WI38 (cell line): Measurements from ENCODE around the gene PMPCA.

Experiments used
- H3K4me3 ChIP-seq: 2 replicates; pipeline ENCODE4 v1.5.1; 2011; ENCODE audit warnings: low read depth, mild to moderate bottlenecking, control low read depth, low read length
- TF ChIP-seq, protein P1 (sequence below): IDR thresholded peaks from 2 replicates; pipeline ENCODE4 v1.5.1; 2012; ENCODE audit warnings: low read depth, mild to moderate bottlenecking, control low read depth, low read length

The PMPCA gene

DNA sequence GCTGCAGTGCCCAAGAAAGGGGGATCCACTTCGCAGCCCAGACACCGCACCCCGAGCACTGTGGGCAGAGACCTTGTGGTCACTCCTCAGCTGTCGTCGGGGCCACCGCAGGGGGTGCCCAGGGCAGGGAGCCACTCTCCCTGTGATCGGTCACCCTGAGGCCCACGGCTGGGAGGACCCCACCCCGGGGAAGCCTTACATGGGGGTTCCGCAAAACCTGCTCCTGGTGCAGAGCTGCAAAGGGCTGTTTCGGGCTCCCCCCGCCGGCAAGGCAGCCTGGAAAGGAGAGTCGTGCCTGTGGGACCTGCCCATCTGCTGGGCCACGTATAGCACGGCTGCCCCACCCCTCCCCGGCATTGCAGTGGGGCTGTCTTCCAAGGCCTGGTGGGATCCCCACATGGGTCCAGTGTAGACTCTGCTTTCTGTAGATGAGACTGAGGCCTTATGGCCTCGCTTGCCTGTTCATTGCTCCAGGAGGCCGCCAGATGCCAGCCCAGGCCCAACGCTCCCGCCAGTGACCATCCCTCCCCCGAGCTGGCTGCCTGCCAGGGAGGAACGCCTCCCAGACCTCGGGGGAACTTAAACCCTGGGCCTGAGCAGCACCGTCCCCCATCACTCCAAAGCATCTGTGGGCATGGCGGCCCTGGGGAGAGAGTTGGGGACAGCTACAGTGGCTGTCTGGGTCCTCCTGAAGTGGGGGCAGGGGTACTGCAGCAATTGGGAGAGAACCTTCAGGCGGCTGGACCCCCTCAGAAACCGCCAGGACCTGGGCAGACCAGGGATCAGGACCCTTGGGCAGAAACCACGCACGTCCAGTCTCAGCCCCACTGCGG, 45.3 kb upstream of the PMPCA start:
- no peak overlapping the region for H3K4me3 ChIP-seq
- TF ChIP-seq, protein P1, sequence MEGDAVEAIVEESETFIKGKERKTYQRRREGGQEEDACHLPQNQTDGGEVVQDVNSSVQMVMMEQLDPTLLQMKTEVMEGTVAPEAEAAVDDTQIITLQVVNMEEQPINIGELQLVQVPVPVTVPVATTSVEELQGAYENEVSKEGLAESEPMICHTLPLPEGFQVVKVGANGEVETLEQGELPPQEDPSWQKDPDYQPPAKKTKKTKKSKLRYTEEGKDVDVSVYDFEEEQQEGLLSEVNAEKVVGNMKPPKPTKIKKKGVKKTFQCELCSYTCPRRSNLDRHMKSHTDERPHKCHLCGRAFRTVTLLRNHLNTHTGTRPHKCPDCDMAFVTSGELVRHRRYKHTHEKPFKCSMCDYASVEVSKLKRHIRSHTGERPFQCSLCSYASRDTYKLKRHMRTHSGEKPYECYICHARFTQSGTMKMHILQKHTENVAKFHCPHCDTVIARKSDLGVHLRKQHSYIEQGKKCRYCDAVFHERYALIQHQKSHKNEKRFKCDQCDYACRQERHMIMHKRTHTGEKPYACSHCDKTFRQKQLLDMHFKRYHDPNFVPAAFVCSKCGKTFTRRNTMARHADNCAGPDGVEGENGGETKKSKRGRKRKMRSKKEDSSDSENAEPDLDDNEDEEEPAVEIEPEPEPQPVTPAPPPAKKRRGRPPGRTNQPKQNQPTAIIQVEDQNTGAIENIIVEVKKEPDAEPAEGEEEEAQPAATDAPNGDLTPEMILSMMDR: no peak

GRCh38 chr9:136365775-136366222, 44.7 kb upstream of the PMPCA start:
- H3K4me3 ChIP-seq: no peak overlapping the region
- TF ChIP-seq, protein P1: no peak

GRCh38 chr9:136366826-136367225, 43.6 kb upstream of the PMPCA start:
- no peak overlapping the region for H3K4me3 ChIP-seq
- TF ChIP-seq, protein P1: no peak

GRCh38 chr9:136367296-136368145, 42.9 kb upstream of the PMPCA start:
- TF ChIP-seq, protein P1: no peak
- H3K4me3 ChIP-seq: no peak overlapping the region

DNA sequence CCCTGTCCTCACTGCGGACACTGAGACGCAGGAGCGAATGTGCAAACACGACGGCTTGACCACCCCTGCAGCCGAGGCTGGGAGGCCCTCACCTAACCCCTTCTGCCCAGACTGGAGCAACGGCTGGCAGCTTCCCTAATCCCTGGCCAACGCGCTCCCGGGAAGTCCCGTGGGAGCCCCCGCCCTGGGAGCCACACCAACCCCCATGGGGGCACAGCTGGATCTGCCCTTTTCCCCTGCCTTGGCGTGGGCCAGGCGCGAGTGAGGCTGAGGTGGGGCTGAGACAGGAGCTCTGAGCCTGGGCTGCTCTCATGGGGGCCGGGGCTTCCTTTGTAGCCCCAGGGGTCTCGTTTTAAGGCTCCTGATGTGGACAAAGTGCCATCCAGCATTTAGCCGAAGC, 42.3 kb upstream of the PMPCA start:
- H3K4me3 ChIP-seq: no peak overlapping the region
- TF ChIP-seq, protein P1: no peak

- TF ChIP-seq, protein P1: no peak
- no peak overlapping the region for H3K4me3 ChIP-seq
Measured at GRCh38 chr9:136370037-136370436, 40.4 kb upstream of the PMPCA start.
